IMR-90 (cell line): ENCODE results near the gene NINJ2. TPM values are rescaled to one million over a fixed set of nuclear protein-coding genes. Genes with fewer than 3 reads are reported as not detected.

Experiments used
- ATAC-seq: fragments of 200-7000 bp; cut with Tn5 transposase; 2 replicates; pipeline ENCODE4 v1.9.1; 2020; ENCODE audit warnings: low read depth, mild to moderate bottlenecking, moderate library complexity
- BruUV-seq: library from RNA; stranded (reverse); fragments of 400-500 nt; replicated peaks from 2 replicates; lab custom pipeline; 2021; lab: Mats Ljungman, UMichigan
- CTCF ChIA-PET: fragments of 300-600 bp; formaldehyde crosslinking; extraction: SDS; loops from one replicate; lab custom pipeline; 2021; ENCODE audit warnings: antibody characterized with exemption; lab: Yijun Ruan, JAX
- POLR2A ChIA-PET: fragments of 300-600 bp; sonication (Branson Sonifier 250); formaldehyde crosslinking; loops from one replicate; lab custom pipeline; 2022; ENCODE audit warnings: antibody characterized with exemption; ENCODE audit not compliant: unreplicated experiment; lab: Charles Lee
- DNase-seq: peaks from one replicate; pipeline ENCODE4 v3.0.0; 2013
- H2AFZ ChIP-seq: replicated peaks from 2 replicates; pipeline ENCODE3; 2013; ENCODE audit warnings: low read length, mild to moderate bottlenecking; ENCODE audit not compliant: poor library complexity
- H2AK5ac ChIP-seq: 2 replicates; pipeline ENCODE4 v1.6.1; 2013; ENCODE audit warnings: low read depth, low read length, inconsistent platforms
- H2AK9ac ChIP-seq: replicated peaks from 2 replicates; pipeline ENCODE3; 2013; ENCODE audit warnings: mild to moderate bottlenecking, low read depth, low read length, moderate library complexity; ENCODE audit not compliant: poor library complexity
- H2BK120ac ChIP-seq: 2 replicates; pipeline ENCODE4 v1.6.1; 2013; ENCODE audit warnings: low read depth, low read length, inconsistent platforms
- H2BK15ac ChIP-seq: 3 replicates; pipeline ENCODE4 v1.6.1; 2013; ENCODE audit warnings: low read depth, low read length, inconsistent platforms
- H2BK20ac ChIP-seq: 2 replicates; pipeline ENCODE4 v1.6.1; 2013; ENCODE audit warnings: low read depth, mild to moderate bottlenecking, inconsistent platforms, low read length, moderate library complexity
- H2BK5ac ChIP-seq: 2 replicates; pipeline ENCODE4 v1.6.1; 2013; ENCODE audit warnings: mild to moderate bottlenecking, low read depth, low read length, inconsistent platforms; ENCODE audit not compliant: poor library complexity, severe bottlenecking
- H3K14ac ChIP-seq: replicated peaks from 2 replicates; pipeline ENCODE4 v1.6.1; 2013; ENCODE audit warnings: low read depth, low read length, inconsistent platforms
- H3K18ac ChIP-seq: 2 replicates; pipeline ENCODE4 v1.6.1; 2013; ENCODE audit warnings: low read depth, low read length, control low read depth
- H3K23ac ChIP-seq: 2 replicates; pipeline ENCODE4 v1.6.1; 2013; ENCODE audit warnings: low read depth, low read length, inconsistent platforms
- H3K27ac ChIP-seq: 2 replicates; pipeline ENCODE4 v1.5.1; 2013; ENCODE audit warnings: mild to moderate bottlenecking, control low read depth, low read length; ENCODE audit not compliant: insufficient read depth
- H3K27me3 ChIP-seq: 2 replicates; pipeline ENCODE4 v1.6.1; 2013; ENCODE audit warnings: low read length; ENCODE audit not compliant: control insufficient read depth, insufficient read depth
- H3K36me3 ChIP-seq: 2 replicates; pipeline ENCODE4 v1.6.1; 2013; ENCODE audit warnings: low read length, mixed read lengths; ENCODE audit not compliant: control insufficient read depth, insufficient read depth
- H3K4ac ChIP-seq: 2 replicates; pipeline ENCODE4 v1.6.1; 2013; ENCODE audit warnings: low read depth, low read length, inconsistent platforms
- H3K4me1 ChIP-seq: 2 replicates; pipeline ENCODE4 v1.6.1; 2013; ENCODE audit warnings: low read length, mixed read lengths; ENCODE audit not compliant: control insufficient read depth, insufficient read depth
- H3K4me2 ChIP-seq: 2 replicates; pipeline ENCODE4 v1.6.1; 2013; ENCODE audit warnings: low read depth, mild to moderate bottlenecking, control low read depth, low read length, moderate library complexity
- H3K4me3 ChIP-seq: 2 replicates; pipeline ENCODE4 v1.5.1; 2013; ENCODE audit warnings: low read depth, mild to moderate bottlenecking, control low read depth, low read length, moderate library complexity; ENCODE audit not compliant: insufficient read depth
- H3K56ac ChIP-seq: 2 replicates; pipeline ENCODE4 v1.6.1; 2013; ENCODE audit warnings: low read length, inconsistent platforms; ENCODE audit not compliant: insufficient read depth; ENCODE audit errors: extremely low read depth
- H3K79me1 ChIP-seq, 2 experiments: 2 replicates each; pipeline ENCODE4 v1.6.1; 2013; ENCODE audit warnings: low read length in 2 of 2, inconsistent platforms in 1 of 2, low read depth in 1 of 2
- H3K9ac ChIP-seq: 2 replicates; pipeline ENCODE4 v1.6.1; 2013; ENCODE audit warnings: low read depth, low read length, control low read depth
- H3K9me1 ChIP-seq: 2 replicates; pipeline ENCODE4 v1.6.1; 2013; ENCODE audit warnings: low read length, inconsistent platforms; ENCODE audit not compliant: insufficient read depth
- H3K9me3 ChIP-seq: 2 replicates; pipeline ENCODE4 v1.6.1; 2013; ENCODE audit warnings: low read length; ENCODE audit not compliant: control insufficient read depth, insufficient read depth
- H4K20me1 ChIP-seq: 2 replicates; pipeline ENCODE4 v1.6.1; 2013; ENCODE audit warnings: low read length, inconsistent platforms; ENCODE audit not compliant: insufficient read depth
- H4K5ac ChIP-seq: 2 replicates; pipeline ENCODE4 v1.6.1; 2013; ENCODE audit warnings: mild to moderate bottlenecking, low read depth, low read length, control low read depth
- H4K8ac ChIP-seq, 2 experiments: 2 replicates each; pipeline ENCODE4 v1.6.1; 2013; ENCODE audit warnings: low read depth in 2 of 2, low read length in 2 of 2, control low read depth in 1 of 2, inconsistent platforms in 1 of 2
- H4K91ac ChIP-seq: 2 replicates; pipeline ENCODE4 v1.6.1; 2013; ENCODE audit warnings: low read depth, low read length, inconsistent platforms; ENCODE audit not compliant: insufficient read depth
- BHLHE40 ChIP-seq: fragments of 150-350 bp; IDR thresholded peaks from 2 replicates; pipeline ENCODE4 v1.6.1; 2016; ENCODE audit warnings: mild to moderate bottlenecking, low read depth, low read length
- CEBPB ChIP-seq: IDR thresholded peaks from 2 replicates; pipeline ENCODE4 v1.6.1; 2012; ENCODE audit warnings: low read depth, low read length, improper control_type of control experiment
- CHD1 ChIP-seq: IDR thresholded peaks from 2 replicates; pipeline ENCODE4 v1.6.1; 2012; ENCODE audit warnings: low read depth, low read length, improper control_type of control experiment
- CTCF ChIP-seq: conservative IDR thresholded peaks from 2 replicates; pipeline ENCODE4 v1.5.1; 2012; ENCODE audit warnings: mild to moderate bottlenecking, low read depth, low read length, improper control_type of control experiment
- ELK1 ChIP-seq: fragments of 150-350 bp; IDR thresholded peaks from 2 replicates; pipeline ENCODE4 v1.6.1; 2016; ENCODE audit warnings: low read depth, mild to moderate bottlenecking, low read length, moderate library complexity, borderline replicate concordance
- FOS ChIP-seq: fragments of 150-350 bp; IDR thresholded peaks from 2 replicates; pipeline ENCODE4 v1.6.1; 2016; ENCODE audit warnings: low read depth, low read length
- MAFK ChIP-seq: IDR thresholded peaks from 2 replicates; pipeline ENCODE4 v1.6.1; 2012; ENCODE audit warnings: low read depth, low read length, improper control_type of control experiment
- MAZ ChIP-seq: IDR thresholded peaks from 2 replicates; pipeline ENCODE4 v1.6.1; 2012; ENCODE audit warnings: low read depth, mild to moderate bottlenecking, low read length, improper control_type of control experiment, moderate library complexity, borderline replicate concordance
- MXI1 ChIP-seq: IDR thresholded peaks from 2 replicates; pipeline ENCODE4 v1.6.1; 2012; ENCODE audit warnings: low read depth, mild to moderate bottlenecking, low read length, moderate library complexity, borderline replicate concordance
- NFE2L2 ChIP-seq: fragments of 150-350 bp; IDR thresholded peaks from 2 replicates; pipeline ENCODE4 v1.6.1; 2016; ENCODE audit warnings: low read depth, mild to moderate bottlenecking, low read length
- POLR2A ChIP-seq: IDR thresholded peaks from 2 replicates; pipeline ENCODE4 v1.6.1; 2012; ENCODE audit warnings: mild to moderate bottlenecking, low read depth, low read length
- RAD21 ChIP-seq: IDR thresholded peaks from 2 replicates; pipeline ENCODE4 v1.6.1; 2012; ENCODE audit warnings: low read length, improper control_type of control experiment
- RCOR1 ChIP-seq: IDR thresholded peaks from 2 replicates; pipeline ENCODE4 v1.6.1; 2012; ENCODE audit warnings: mild to moderate bottlenecking, low read length, improper control_type of control experiment; ENCODE audit not compliant: insufficient replicate concordance
- RFX5 ChIP-seq: IDR thresholded peaks from 2 replicates; pipeline ENCODE4 v1.8.0; 2012; ENCODE audit warnings: low read depth, mild to moderate bottlenecking, low read length, moderate library complexity
- SMC3 ChIP-seq: fragments of 150-350 bp; IDR thresholded peaks from 2 replicates; pipeline ENCODE4 v1.6.1; 2016; ENCODE audit warnings: low read depth, mild to moderate bottlenecking, antibody characterized with exemption, low read length, moderate library complexity
- USF2 ChIP-seq: fragments of 150-350 bp; IDR thresholded peaks from 2 replicates; pipeline ENCODE4 v1.6.1; 2017; ENCODE audit warnings: mild to moderate bottlenecking, antibody characterized with exemption, low read length, low read depth
- WGBS, 2 experiments: methylation state at CpG; one replicate each; pipeline versions ENCODE4 v1.1.5 to v1.1.7; 2013; ENCODE audit warnings: missing lambda C conversion rate in 2 of 2; ENCODE audit not compliant: insufficient read length in 1 of 2; ENCODE audit errors: extremely low coverage in 2 of 2; 5-methylcytosine and 5-hydroxymethylcytosine counted together
- dilution Hi-C: fragments of 300-500 bp; cut with HindIII; formaldehyde crosslinking; loops from one replicate; pipeline ENCODE4 v1.14.3; 2018; ENCODE audit warnings: low sequenced_read_pairs; ENCODE audit not compliant: unreplicated experiment
- in situ Hi-C: fragments of 300-500 bp; cut with MboI; formaldehyde crosslinking; loops from 3 replicates; pipeline ENCODE4 v1.14.3; 2019; ENCODE audit warnings: low sequenced_read_pairs, inconsistent platforms, mixed read lengths
- intact Hi-C: fragments of 100-400 bp; cut with micrococcal nuclease; formaldehyde crosslinking; loops from 2 replicates; pipeline ENCODE4 v1.10.0; 2022
- polyA plus RNA-seq, 3 experiments: library from polyadenylated mRNA; depleted of rRNA; stranded (reverse); fragments of >200 nt; gene quantifications; 2 replicates each; pipeline ENCODE4 v1.2.3, GENCODE V29; 2012; ENCODE audit warnings: low replicate concordance in 1 of 3
- total RNA-seq: library from RNA; depleted of rRNA; stranded (reverse); fragments of >200 nt; gene quantifications from 2 replicates; pipeline ENCODE4 v1.2.3, GENCODE V29; 2012

The NINJ2 gene
- total and polyA plus RNA-seq, 2 of the 4 experiments (the other 2 are of a cell fraction) = not detected

- BruUV-seq = no TSS peak
- in situ Hi-C loops = no loop called here
Measured at GRCh38 chr12:684416-684815, 21.2 kb upstream of the NINJ2 start.

More at GRCh38 chr12:684416-684815, 21.2 kb upstream of the NINJ2 start:
- H2AK9ac ChIP-seq = no peak overlapping the region
- H3K9ac ChIP-seq = no peak overlapping the region
- H3K9me3 ChIP-seq = no peaks in the 10 kb centered on the region
- no peaks in the 10 kb centered on the region for H4K20me1 ChIP-seq
- H3K4ac ChIP-seq = no peak overlapping the region
- H3K36me3 ChIP-seq = no peaks in the 10 kb centered on the region
- no peak overlapping the region for H2BK15ac ChIP-seq
- no CpG with 5 or more reads among the region's 4 CpGs for WGBS, 2 experiments
- H2BK120ac ChIP-seq = no peak overlapping the region
- H3K4me1 ChIP-seq = no peaks in the 10 kb centered on the region; the same call in 1 of the 2 replicates
- no peaks in the 10 kb centered on the region for H3K9me1 ChIP-seq
- peaks cover 7% of the 10 kb centered on the region for H3K27me3 ChIP-seq
- no peak overlapping the region; the same call in 1 of the 2 replicates for H3K14ac ChIP-seq
- no peak overlapping the region for H3K4me3 ChIP-seq
- H2AFZ ChIP-seq = no peak overlapping the region
- no peak overlapping the region for H3K56ac ChIP-seq
- no peak overlapping the region for H3K27ac ChIP-seq
- H3K4me2 ChIP-seq = no peak overlapping the region
- ChIA-PET POLR2A (no interaction called here), CTCF (no interaction called here)
- H3K79me1 ChIP-seq = no peaks in the 10 kb centered on the region
- dilution Hi-C loops (no loop called here), intact Hi-C loops (loop anchor here (10.0 kb wide), 1 partner anchor 50 kb away; no protein-coding TSS in a partner anchor)
- ATAC-seq = no peak
- no peak overlapping the region for H4K8ac ChIP-seq
- no peak overlapping the region for H2BK20ac ChIP-seq
- no peak for TF ChIP-seq FOS
- no peak for TF ChIP-seq ELK1
- no peak for TF ChIP-seq CEBPB
- no peak for TF ChIP-seq MXI1
- no peak for TF ChIP-seq CHD1
- no peak for TF ChIP-seq CTCF
- TF ChIP-seq POLR2A = no peak
- no peak for TF ChIP-seq MAFK
- no peak for TF ChIP-seq RCOR1
- no peak for TF ChIP-seq BHLHE40
- TF ChIP-seq SMC3 = no peak
- no peak for TF ChIP-seq RAD21
- TF ChIP-seq RFX5 = no peak
- no peak for TF ChIP-seq NFE2L2
- no peak for TF ChIP-seq USF2
- TF ChIP-seq MAZ = no peak
- no peak overlapping the region for H4K5ac ChIP-seq
- H2BK5ac ChIP-seq = no peak overlapping the region
- H4K91ac ChIP-seq = no peak overlapping the region
- H3K23ac ChIP-seq = 0 out of 2 replicates have a peak overlapping the region, but pooled peaks have one; percentile 47
- no peak overlapping the region for H3K18ac ChIP-seq
- no peak for DNase-seq
- no peak overlapping the region for H2AK5ac ChIP-seq
